Left lung (tissue), 10 donors: ENCODE results near the gene ACSF3. TPM values are rescaled to one million over a fixed set of nuclear protein-coding genes. Genes with fewer than 3 reads are reported as not detected.

Experiments
- ATAC-seq: fragments of 200-7000 bp; cut with Tn5 transposase; one replicate; pipeline ENCODE4 v1.9.1; 2020; ENCODE audit warnings: moderate library complexity
- DNase-seq, 4 donors: peaks; one replicate each; pipeline ENCODE4 v3.0.0-alpha.2; 2013 to 2020
- H3K27ac ChIP-seq, 2 donors: fragments of 200-600 bp; sonication (generic) in 1 of 2; one replicate each; pipeline versions ENCODE4 v1.5.0 to v1.8.0; 2020 to 2021
- H3K27me3 ChIP-seq, 2 donors: fragments of 200-600 bp; sonication (generic) in 1 of 2; one replicate each; pipeline versions ENCODE4 v1.5.0 to v1.8.0; 2020 to 2021
- H3K36me3 ChIP-seq, 2 donors: fragments of 200-600 bp; sonication (generic) in 1 of 2; one replicate each; pipeline versions ENCODE4 v1.5.0 to v1.8.0; 2020 to 2021
- H3K4me1 ChIP-seq, 2 donors: fragments of 200-600 bp; one replicate each; pipeline ENCODE4 v1.8.0; 2021
- H3K4me3 ChIP-seq, 2 donors: fragments of 200-600 bp; sonication (generic) in 1 of 2; one replicate each; pipeline versions ENCODE4 v1.5.0 to v1.8.0; 2020 to 2021; ENCODE audit warnings: mild to moderate bottlenecking in 1 of 2
- H3K9me3 ChIP-seq, 2 donors: fragments of 200-600 bp; sonication (generic) in 1 of 2; one replicate each; pipeline versions ENCODE4 v1.5.0 to v1.8.0; 2020 to 2021
- CTCF ChIP-seq, 2 donors: fragments of 200-600 bp; sonication (generic) in 1 of 2; IDR thresholded peaks; one replicate each; pipeline versions ENCODE4 v1.5.0 to v1.8.0; 2021; ENCODE audit warnings: antibody characterized with exemption in 2 of 2
- intact Hi-C, 2 donors: fragments of 100-400 bp; cut with DNase I; formaldehyde crosslinking; loops; one replicate each; pipeline versions ENCODE4 v1.11.2 to v1.14.2; 2022
- polyA plus RNA-seq, 6 donors: library from polyadenylated mRNA; unstranded; fragments of 120-200 nt; gene quantifications; one replicate each; pipeline ENCODE4 v1.2.1, GENCODE V29; 2013; ENCODE audit not compliant: insufficient read length in 6 of 6
- total RNA-seq, 2 donors: library from RNA; stranded (reverse); fragmentation: NEBNext Ultra II Directional; extraction: Animal tissue kit (Norgen Biotek cat#: 25700); gene quantifications; one replicate each; pipeline ENCODE4 v1.2.1, GENCODE V29; 2021
- donor health status: DM: no; HTN: yes; CAD: no.
- donor health status: DM: no; HTN: no; CAD: no.

The ACSF3 gene
- total and polyA plus RNA-seq, 8 donors, result 30.0 to 38.4 (median 33.7) TPM

- no peaks in the 10 kb centered on the region for H3K27me3 ChIP-seq
- intact Hi-C loops, result no loop called here
- peaks cover 0 to 86% of the 10 kb centered on the region in 2 donors for H3K36me3 ChIP-seq
- peaks cover 0 to 18% of the 10 kb centered on the region in 2 donors for H3K9me3 ChIP-seq
- DNase-seq, result no peak
- no peak overlapping the region for H3K27ac ChIP-seq
- no peaks in the 10 kb centered on the region for H3K4me1 ChIP-seq
- H3K4me3 ChIP-seq, result no peak overlapping the region
- no peak for TF ChIP-seq CTCF (IDR thresholded peaks at IDR 0.05)
- no peak for ATAC-seq
These were observed 53.6 kb downstream of the ACSF3 start for GRCh38 chr16:89147085-89147817.

- Histone ChIP-seq H3K27ac (no peak overlapping the region), H3K9me3 (peaks cover 0 to 18% of the 10 kb centered on the region in 2 donors), H3K27me3 (no peaks in the 10 kb centered on the region), H3K4me1 (no peaks in the 10 kb centered on the region), H3K4me3 (no peak overlapping the region), H3K36me3 (peaks cover 0 to 68% of the 10 kb centered on the region in 2 donors)
- DNase-seq (no peak), ATAC-seq (no peak)
- intact Hi-C loops, result no loop called here
- TF ChIP-seq CTCF (IDR thresholded peaks at IDR 0.05), result no peak
These were observed 55.7 kb downstream of the ACSF3 start for GRCh38 chr16:89149386-89149785.

- TF ChIP-seq CTCF (IDR thresholded peaks at IDR 0.05), result no peak
- DNase-seq (peak in 1 of 4 donors; percentile 57), ATAC-seq (no peak)
- Histone ChIP-seq H3K4me3 (no peak overlapping the region), H3K36me3 (peaks cover 0 to 60% of the 10 kb centered on the region in 2 donors), H3K9me3 (peaks cover 0 to 18% of the 10 kb centered on the region in 2 donors), H3K27me3 (no peaks in the 10 kb centered on the region), H3K27ac (no peak overlapping the region), H3K4me1 (peaks cover 4 to 7% of the 10 kb centered on the region in 2 donors)
- intact Hi-C loops, result no loop called here
These were observed 56.6 kb downstream of the ACSF3 start for GRCh38 chr16:89150090-89150835.

- ATAC-seq, result no peak
- no peak overlapping the region for H3K27ac ChIP-seq
- intact Hi-C loops, result no loop called here
- H3K9me3 ChIP-seq, result peaks cover 0 to 18% of the 10 kb centered on the region in 2 donors
- TF ChIP-seq CTCF (IDR thresholded peaks at IDR 0.05), result no peak
- peaks cover 8 to 14% of the 10 kb centered on the region in 2 donors for H3K4me1 ChIP-seq
- H3K4me3 ChIP-seq, result no peak overlapping the region
- DNase-seq, result no peak
- peaks cover 0 to 2% of the 10 kb centered on the region in 2 donors for H3K27me3 ChIP-seq
- peaks cover 0 to 53% of the 10 kb centered on the region in 2 donors for H3K36me3 ChIP-seq
These were observed 57.3 kb downstream of the ACSF3 start for GRCh38 chr16:89150981-89151380.
